ENCODE results near the gene ADM.

GRCh38 chr11:10355257-10355661 is 50.4 kb downstream of the ADM start:
- TF ChIP-seq CTCF (IDR thresholded peaks at IDR 0.05) (no peak), POLR2A (IDR thresholded peaks at IDR 0.05) (no peak)
